K562 (cell line): ENCODE results near the gene TRPV5. TPM values are rescaled to one million over a fixed set of nuclear protein-coding genes. Genes with fewer than 3 reads are reported as not detected.

Experiments
- ATAC-seq: fragments of 200-7000 bp; cut with Tn5 transposase; 3 replicates; pipeline ENCODE4 v1.9.1; 2020; ENCODE audit warnings: moderate library complexity
- BruUV-seq: library from RNA; stranded (reverse); fragments of 400-500 nt; replicated peaks from 2 replicates; lab custom pipeline; 2021; lab: Mats Ljungman, UMichigan
- CTCF ChIA-PET: fragments of 300-600 bp; formaldehyde crosslinking; extraction: SDS; loops from one replicate; lab custom pipeline; 2021; ENCODE audit warnings: low intra/inter-chr PET ratio; lab: Yijun Ruan, JAX
- POLR2A ChIA-PET: fragments of 300-600, 350-650 bp; sonication (Branson Sonifier 250); formaldehyde crosslinking; extraction: SDS; loops from one replicate; lab custom pipeline; 2021; ENCODE audit warnings: antibody characterized with exemption, inconsistent platforms; lab: Yijun Ruan, JAX
- DNase-seq, 4 experiments: peaks; one replicate each; pipeline versions ENCODE4 v3.0.0 to v3.0.0-alpha.2; 2011 to 2018; ENCODE audit warnings: low spot score in 3 of 4, mixed read lengths in 3 of 4; ENCODE audit errors: extremely low read depth in 1 of 4
- FAIRE-seq: peaks from 2 replicates; lab custom pipeline; 2011; peaks lifted over from hg19 to GRCh38; lab: Jason Lieb, UNC
- H2AFZ ChIP-seq: 2 replicates; pipeline ENCODE4 v1.6.0; 2011; ENCODE audit warnings: low read depth, low read length, control low read depth, inconsistent platforms
- H3K27ac ChIP-seq: fragments of 200-600 bp; 3 replicates; pipeline ENCODE4 v1.8.0; 2011; ENCODE audit warnings: low read depth, mild to moderate bottlenecking, control low read depth, inconsistent platforms, low read length, moderate library complexity, mixed read lengths; ENCODE audit errors: extremely low read depth
- H3K27me3 ChIP-seq, 2 experiments: fragments of 300-600 bp in 1 of 2; 2 replicates in 1 of 2; 3 replicates in 1 of 2; pipeline versions ENCODE4 v1.6.0 to v1.8.0; 2011; ENCODE audit warnings: inconsistent platforms in 2 of 2, low read length in 2 of 2, mild to moderate bottlenecking in 1 of 2, mixed read lengths in 1 of 2, moderate library complexity in 1 of 2; ENCODE audit not compliant: control insufficient read depth in 2 of 2, insufficient read depth in 2 of 2
- H3K36me3 ChIP-seq: fragments of 300-600 bp; 3 replicates; pipeline ENCODE4 v1.8.0; 2011; ENCODE audit warnings: mild to moderate bottlenecking, low read length, inconsistent platforms; ENCODE audit not compliant: control insufficient read depth, insufficient read depth
- H3K4me1 ChIP-seq, 2 experiments: fragments of 200-600 bp in 1 of 2; replicated peaks in 1 of 2; 2 replicates in 1 of 2; 3 replicates in 1 of 2; pipeline versions ENCODE4 v1.5.1 to v1.8.0; 2011; ENCODE audit warnings: inconsistent platforms in 2 of 2, low read length in 2 of 2, mild to moderate bottlenecking in 1 of 2, mixed read lengths in 1 of 2, moderate library complexity in 1 of 2; ENCODE audit not compliant: control insufficient read depth in 2 of 2, insufficient read depth in 2 of 2
- H3K4me2 ChIP-seq: 2 replicates; pipeline ENCODE4 v1.6.1; 2011; ENCODE audit warnings: low read length, control low read depth, inconsistent platforms, mixed read lengths; ENCODE audit not compliant: insufficient read depth
- H3K4me3 ChIP-seq: fragments of 200-600 bp; sonication (generic), shearing (Covaris generic); 2 replicates; pipeline ENCODE4 v1.5.1; 2016; ENCODE audit warnings: control low read depth, inconsistent platforms
- H3K79me2 ChIP-seq: fragments of 200-600 bp; 3 replicates; pipeline ENCODE4 v1.8.0; 2011; ENCODE audit warnings: low read length, inconsistent platforms; ENCODE audit not compliant: control insufficient read depth, insufficient read depth
- H3K9ac ChIP-seq, 2 experiments: 2 replicates each; pipeline versions ENCODE4 v1.6.0 to v1.6.1; 2011; ENCODE audit warnings: low read depth in 2 of 2, low read length in 2 of 2, control low read depth in 1 of 2, inconsistent platforms in 1 of 2, mild to moderate bottlenecking in 1 of 2, mixed read lengths in 1 of 2; ENCODE audit not compliant: insufficient read depth in 1 of 2
- H3K9me1 ChIP-seq: one replicate; pipeline ENCODE4 v1.6.0; 2011; ENCODE audit warnings: inconsistent platforms, mild to moderate bottlenecking, low read length, moderate library complexity; ENCODE audit not compliant: control insufficient read depth, insufficient read depth
- H3K9me3 ChIP-seq: replicated peaks from 2 replicates; pipeline ENCODE4 v1.5.1; 2011; ENCODE audit warnings: low read depth, low read length, inconsistent platforms; ENCODE audit not compliant: control insufficient read depth, insufficient read depth
- H4K20me1 ChIP-seq: replicated peaks from 2 replicates; pipeline ENCODE4 v1.6.1; 2011; ENCODE audit warnings: low read length, inconsistent platforms, mixed read lengths; ENCODE audit not compliant: control insufficient read depth, insufficient read depth
- ARID4B ChIP-seq: sonication (generic); formaldehyde crosslinking; IDR thresholded peaks from 2 replicates; pipeline ENCODE4 v1.8.0; 2022; ENCODE audit warnings: mild to moderate bottlenecking, missing genetic modification reagents
- FOXA3 ChIP-seq, 2 experiments: fragments of 450-650 bp in 1 of 2; sonication (generic) in 1 of 2; formaldehyde crosslinking; IDR thresholded peaks in 1 of 2; conservative IDR thresholded peaks in 1 of 2; 2 replicates each; pipeline versions ENCODE4 v1.4.0 to v1.8.0; 2020 to 2022; ENCODE audit warnings: mild to moderate bottlenecking in 2 of 2, missing genetic modification reagents in 1 of 2
- KLF6 ChIP-seq: fragments of 250-450 bp; sonication (Bioruptor Pico); IDR thresholded peaks from 2 replicates; pipeline ENCODE4 v1.4.0; 2020; ENCODE audit warnings: mild to moderate bottlenecking, moderate library complexity, borderline replicate concordance
- WGBS: fragments of 100-300 bp; shearing (Covaris generic); methylation state at CpG from one replicate; pipeline ENCODE4 v1.1.6; 2016; ENCODE audit warnings: low coverage, mixed read lengths; ENCODE audit not compliant: insufficient coverage; ENCODE audit errors: missing lambda C conversion rate; 5-methylcytosine and 5-hydroxymethylcytosine counted together
- in situ Hi-C: fragments of 300-500 bp; cut with MboI; formaldehyde crosslinking; loops from 4 replicates; pipeline ENCODE4 v1.15.0; 2018; ENCODE audit warnings: inconsistent platforms, mixed read lengths
- intact Hi-C: fragments of 100-400 bp; cut with micrococcal nuclease; formaldehyde crosslinking; loops from 2 replicates; pipeline ENCODE4 v1.14.2; 2022
- polyA plus RNA-seq, 8 experiments: library from polyadenylated mRNA; depleted of rRNA in 4 of 8; stranded (reverse) in 5 of 8; unstranded in 3 of 8; fragments of >200 nt; fragmentation: Nextera tagmentation in 2 of 8; fragmentation: Illumina TruSeq in 1 of 8; extraction: Ambion mirVana in 2 of 8; extraction: Trizol in 1 of 8; gene quantifications; 2 replicates each; pipeline versions ENCODE4 v1.2.1 to v1.2.3, GENCODE V29; 2011 to 2014; ENCODE audit warnings: inconsistent platforms in 1 of 8, missing spikeins in 1 of 8
- total RNA-seq, 7 experiments: library from RNA; depleted of rRNA in 6 of 7; stranded (reverse); fragments of >200 nt in 6 of 7; fragmentation: Illumina TruSeq in 2 of 7; extraction: Trizol in 2 of 7; gene quantifications; 2 replicates each; pipeline versions ENCODE4 v1.2.1 to v1.2.3, GENCODE V29; 2011 to 2021; ENCODE audit warnings: low replicate concordance in 1 of 7

Gene TRPV5
- total and polyA plus RNA-seq, 9 of the 15 experiments (the other 6 are each of a cell fraction or from before 2014, with no cell fraction given) = not detected

GRCh38 chr7:142933092-142933475 lies 462 bp downstream of the TRPV5 start:
- H3K4me3 ChIP-seq = no peak overlapping the region
- H3K9me1 ChIP-seq = no peaks in the 10 kb centered on the region
- no peak overlapping the region for H3K27ac ChIP-seq
- H3K4me2 ChIP-seq = no peak overlapping the region
- 3% methylated on average over 7 of the region's 7 CpGs for WGBS
- peaks cover 28 to 49% of the 10 kb centered on the region in 2 experiments for H3K27me3 ChIP-seq
- no TSS peak for BruUV-seq
- no peaks in the 10 kb centered on the region; the same call in 2 of the 3 replicates for H3K36me3 ChIP-seq
- CTCF ChIA-PET = interaction anchor here (1.0 kb wide), 1 partner anchor 71 kb away, joined by 3 read pairs; no protein-coding TSS in a partner anchor
- H2AFZ ChIP-seq = no peak overlapping the region
- no peak overlapping the region for H3K9ac ChIP-seq
- no peak for TF ChIP-seq KLF6 (CRISPR knock-in tag)
- TF ChIP-seq ARID4B (CRISPR knock-in tag) = 0 out of 2 replicates have a peak, but pooled peaks have one; percentile 22
- peak in 1 of 2 experiments; percentile 31; a peak in 1 of 4 replicates for TF ChIP-seq FOXA3 (CRISPR knock-in tag; conservative IDR thresholded peaks at IDR 0.05 in 1 of 2, IDR thresholded peaks at IDR 0.05 in 1 of 2)
- intact Hi-C loops (no loop called here), in situ Hi-C loops (no loop called here)
- ATAC-seq (no peak), FAIRE-seq (no peak), DNase-seq (no peak)
- no peaks in the 10 kb centered on the region for H3K79me2 ChIP-seq
- H4K20me1 ChIP-seq = peaks cover 4% of the 10 kb centered on the region; the same call in 1 of the 2 replicates
- H3K4me1 ChIP-seq = peaks cover 3% of the 10 kb centered on the region in 2 experiments; a peak in 1 of 5 replicates
- POLR2A ChIA-PET = interaction anchor here (0.6 to 1.4 kb wide), 4 partner anchors 9 to 20 kb away, joined by 3 to 4 read pairs (median 3); no protein-coding TSS in a partner anchor
- no peaks in the 10 kb centered on the region for H3K9me3 ChIP-seq
